Spleen (tissue), 7 donors: ENCODE results near the gene MIA3.
"Not testable (repeated sequence)": the region's sequence is repeated elsewhere in the genome, so short reads cannot be mapped to it uniquely, and the experiment has no call there.

Experiments used
- CTCF ChIP-seq, 11 experiments: fragments of 200-600 bp in 7 of 11; fragments of 450-650 bp in 4 of 11; sonication (generic) in 4 of 11; IDR thresholded peaks in 8 of 11; conservative IDR thresholded peaks in 3 of 11; 1 replicate in 7 of 11; 2 replicates in 4 of 11; pipeline versions ENCODE4 v1.4.0 to v1.8.0; 2016 to 2021; ENCODE audit warnings: antibody characterized with exemption in 11 of 11, inconsistent platforms in 4 of 11, mild to moderate bottlenecking in 1 of 11
- POLR2A ChIP-seq, 3 donors: fragments of 450-650 bp; IDR thresholded peaks; one replicate each; pipeline ENCODE4 v1.5.1; 2017; ENCODE audit warnings: antibody characterized with exemption in 3 of 3, mild to moderate bottlenecking in 1 of 3
- donor health status: DM: no; HTN: no; CAD: no; lungs with moderate emphysema.
- donor health status: DM: no; HTN: no; CAD: no.
- donor health status: DM: no; HTN: no; CAD: no.

- TF ChIP-seq CTCF (IDR thresholded peaks at IDR 0.05 in 8 of 11, conservative IDR thresholded peaks at IDR 0.05 in 3 of 11); POLR2A (IDR thresholded peaks at IDR 0.05): not testable (repeated sequence)
These were observed 50.3 kb downstream of the MIA3 start for GRCh38 chr1:222668184-222668583.
